ENCODE results near the gene CHDH. TPM values are rescaled to one million over a fixed set of nuclear protein-coding genes. Genes with fewer than 3 reads are reported as not detected.

CHDH gene
- total RNA-seq, 6 experiments from 2014 or later, result not detected

DNA sequence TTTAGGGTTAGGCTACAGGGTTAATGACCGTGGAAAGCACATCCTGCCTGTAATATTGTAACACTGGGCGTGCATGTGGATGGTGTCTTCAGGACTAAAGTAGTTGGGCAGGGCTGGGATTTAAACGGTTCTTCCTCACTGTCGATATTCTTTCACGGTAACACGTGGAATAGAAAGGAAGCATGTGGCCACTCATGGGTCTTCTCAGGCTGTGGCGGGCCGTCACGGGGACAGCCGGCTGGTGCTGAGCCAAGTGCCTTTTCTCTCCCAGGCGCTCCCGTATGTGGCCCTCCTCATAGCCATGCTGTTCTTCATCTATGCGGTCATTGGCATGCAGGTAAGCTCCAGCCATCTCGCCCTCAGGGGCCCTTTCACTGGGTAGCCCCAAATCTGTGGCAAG is 73.7 kb downstream of the CHDH start:
- TF ChIP-seq, protein P1, sequence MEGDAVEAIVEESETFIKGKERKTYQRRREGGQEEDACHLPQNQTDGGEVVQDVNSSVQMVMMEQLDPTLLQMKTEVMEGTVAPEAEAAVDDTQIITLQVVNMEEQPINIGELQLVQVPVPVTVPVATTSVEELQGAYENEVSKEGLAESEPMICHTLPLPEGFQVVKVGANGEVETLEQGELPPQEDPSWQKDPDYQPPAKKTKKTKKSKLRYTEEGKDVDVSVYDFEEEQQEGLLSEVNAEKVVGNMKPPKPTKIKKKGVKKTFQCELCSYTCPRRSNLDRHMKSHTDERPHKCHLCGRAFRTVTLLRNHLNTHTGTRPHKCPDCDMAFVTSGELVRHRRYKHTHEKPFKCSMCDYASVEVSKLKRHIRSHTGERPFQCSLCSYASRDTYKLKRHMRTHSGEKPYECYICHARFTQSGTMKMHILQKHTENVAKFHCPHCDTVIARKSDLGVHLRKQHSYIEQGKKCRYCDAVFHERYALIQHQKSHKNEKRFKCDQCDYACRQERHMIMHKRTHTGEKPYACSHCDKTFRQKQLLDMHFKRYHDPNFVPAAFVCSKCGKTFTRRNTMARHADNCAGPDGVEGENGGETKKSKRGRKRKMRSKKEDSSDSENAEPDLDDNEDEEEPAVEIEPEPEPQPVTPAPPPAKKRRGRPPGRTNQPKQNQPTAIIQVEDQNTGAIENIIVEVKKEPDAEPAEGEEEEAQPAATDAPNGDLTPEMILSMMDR (IDR thresholded peaks at IDR 0.05), result no peak
- H3K9me3 Mint-ChIP-seq, result no peaks in the 10 kb centered on the region
- H3K4me1 Mint-ChIP-seq (ENCODE audit: low read depth), result peaks cover 43% of the 10 kb centered on the region
- H3K27me3 Mint-ChIP-seq (ENCODE audit: insufficient read depth), result peaks cover 17% of the 10 kb centered on the region
- H3K36me3 Mint-ChIP-seq (ENCODE audit: low read depth), result no peaks in the 10 kb centered on the region
- H3K4me3 Mint-ChIP-seq, result peak overlapping the region; percentile 50
- DNase-seq, result no peak
- peak overlapping the region; percentile 69; the same call in 1 of the 2 replicates for H3K27ac Mint-ChIP-seq

DNA sequence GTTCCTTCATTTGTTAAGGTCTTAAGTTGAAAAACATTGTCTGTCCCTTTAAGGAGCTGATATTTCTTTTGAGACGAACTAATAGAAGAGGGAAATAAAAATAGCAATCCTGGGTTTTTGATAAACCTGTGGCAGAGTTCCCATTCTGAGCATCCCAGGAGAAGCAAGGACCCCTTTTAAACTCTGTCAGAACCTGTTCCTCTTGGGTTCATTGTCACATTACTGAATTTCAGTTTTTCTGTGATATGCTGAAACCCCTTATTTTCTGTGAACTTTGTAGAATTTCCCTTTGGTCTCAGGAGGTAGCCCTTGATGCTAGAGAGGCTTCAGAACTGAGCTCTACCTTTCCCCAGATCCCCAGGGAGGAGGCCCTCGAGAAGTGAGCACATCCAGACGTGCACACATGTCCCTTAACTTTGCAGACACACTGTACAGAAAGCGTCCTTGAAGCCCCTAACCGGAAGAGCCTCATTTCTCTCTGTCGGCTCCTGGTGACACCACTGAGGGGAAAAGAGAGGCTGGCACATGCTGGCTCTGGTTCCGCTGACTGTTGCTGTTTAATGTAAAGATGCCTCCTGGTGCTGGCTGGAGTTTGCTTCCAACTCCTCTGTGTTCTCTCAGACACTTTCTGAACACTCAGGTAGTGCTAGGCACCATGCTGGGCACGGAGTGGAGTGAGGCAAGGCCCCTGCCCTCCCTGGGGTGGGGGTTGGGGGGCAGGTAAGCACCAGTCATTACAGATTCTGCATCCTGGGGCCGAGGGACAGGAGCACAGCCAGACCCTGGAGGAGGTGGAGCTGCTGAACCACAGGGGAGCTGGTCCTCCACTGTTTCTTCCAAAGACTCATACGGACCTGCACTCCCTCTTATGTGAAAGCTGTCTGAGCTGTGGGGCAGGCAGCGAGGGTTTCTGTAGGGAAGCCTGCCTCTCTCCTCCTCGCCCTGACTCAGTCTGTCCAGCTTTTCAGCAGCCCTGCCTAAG is 77.5 kb downstream of the CHDH start:
- no peaks in the 10 kb centered on the region for H3K9me3 Mint-ChIP-seq
- no peaks in the 10 kb centered on the region for H3K36me3 Mint-ChIP-seq (ENCODE audit: low read depth)
- H3K27ac Mint-ChIP-seq, result no peak overlapping the region
- H3K4me3 Mint-ChIP-seq, result no peak overlapping the region
- DNase-seq, result no peak
- peaks cover 18% of the 10 kb centered on the region for H3K4me1 Mint-ChIP-seq (ENCODE audit: low read depth)
- peaks cover 29% of the 10 kb centered on the region for H3K27me3 Mint-ChIP-seq (ENCODE audit: insufficient read depth)
- TF ChIP-seq, protein P1 (IDR thresholded peaks at IDR 0.05), result no peak

DNA sequence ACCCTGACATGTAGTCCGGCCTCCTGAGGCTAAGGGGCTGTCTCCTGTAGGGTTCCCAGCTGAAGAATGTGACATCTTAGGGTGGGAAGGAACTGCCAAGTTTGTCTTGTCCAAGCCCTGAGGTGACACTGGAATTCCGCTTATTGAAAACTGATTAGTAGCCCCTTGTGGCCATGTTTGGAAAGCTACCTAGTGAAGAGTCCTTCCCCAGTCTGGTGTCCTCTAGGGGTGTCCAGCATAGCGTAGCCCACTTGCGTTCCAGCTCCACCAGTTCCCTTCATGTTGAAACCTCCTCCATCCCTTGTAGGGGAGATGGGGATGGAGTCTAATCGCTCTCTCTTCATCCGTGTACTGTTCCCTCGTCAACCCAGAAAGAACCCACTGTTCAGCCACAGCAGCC is 79.5 kb downstream of the CHDH start:
- TF ChIP-seq, protein P1 (IDR thresholded peaks at IDR 0.05), result 0 out of 2 replicates have a peak, but pooled peaks have one; percentile 21
- Mint-ChIP-seq H3K9me3 (no peaks in the 10 kb centered on the region), H3K36me3 (ENCODE audit: low read depth) (no peaks in the 10 kb centered on the region), H3K4me3 (no peak overlapping the region), H3K4me1 (ENCODE audit: low read depth) (no peaks in the 10 kb centered on the region), H3K27ac (no peak overlapping the region), H3K27me3 (ENCODE audit: insufficient read depth) (peaks cover 29% of the 10 kb centered on the region)
- DNase-seq, result no peak

DNA sequence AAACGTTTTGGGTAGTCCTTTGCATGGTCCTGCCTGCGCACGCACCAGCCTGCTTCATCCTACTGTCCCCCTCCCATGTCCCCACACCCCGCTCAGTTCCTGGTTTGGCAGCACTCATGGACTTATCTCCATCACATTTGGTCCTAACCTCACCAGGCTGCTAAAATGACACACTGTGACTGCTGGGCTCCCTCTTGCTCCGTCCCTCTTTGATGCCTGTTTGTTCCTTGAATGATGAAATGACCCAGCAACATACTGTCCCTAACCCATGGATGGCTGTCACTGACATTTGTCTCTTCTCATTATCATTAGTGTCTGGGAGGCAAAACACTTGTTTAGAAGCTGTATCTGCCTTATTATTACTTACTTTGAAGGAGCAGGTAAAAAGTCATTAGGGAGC is 80.5 kb downstream of the CHDH start:
- TF ChIP-seq, protein P1 (IDR thresholded peaks at IDR 0.05), result no peak
- Mint-ChIP-seq H3K36me3 (ENCODE audit: low read depth) (no peaks in the 10 kb centered on the region), H3K27ac (no peak overlapping the region), H3K9me3 (no peaks in the 10 kb centered on the region), H3K27me3 (ENCODE audit: insufficient read depth) (peaks cover 29% of the 10 kb centered on the region), H3K4me1 (ENCODE audit: low read depth) (no peaks in the 10 kb centered on the region), H3K4me3 (no peak overlapping the region)
- DNase-seq, result no peak

DNA sequence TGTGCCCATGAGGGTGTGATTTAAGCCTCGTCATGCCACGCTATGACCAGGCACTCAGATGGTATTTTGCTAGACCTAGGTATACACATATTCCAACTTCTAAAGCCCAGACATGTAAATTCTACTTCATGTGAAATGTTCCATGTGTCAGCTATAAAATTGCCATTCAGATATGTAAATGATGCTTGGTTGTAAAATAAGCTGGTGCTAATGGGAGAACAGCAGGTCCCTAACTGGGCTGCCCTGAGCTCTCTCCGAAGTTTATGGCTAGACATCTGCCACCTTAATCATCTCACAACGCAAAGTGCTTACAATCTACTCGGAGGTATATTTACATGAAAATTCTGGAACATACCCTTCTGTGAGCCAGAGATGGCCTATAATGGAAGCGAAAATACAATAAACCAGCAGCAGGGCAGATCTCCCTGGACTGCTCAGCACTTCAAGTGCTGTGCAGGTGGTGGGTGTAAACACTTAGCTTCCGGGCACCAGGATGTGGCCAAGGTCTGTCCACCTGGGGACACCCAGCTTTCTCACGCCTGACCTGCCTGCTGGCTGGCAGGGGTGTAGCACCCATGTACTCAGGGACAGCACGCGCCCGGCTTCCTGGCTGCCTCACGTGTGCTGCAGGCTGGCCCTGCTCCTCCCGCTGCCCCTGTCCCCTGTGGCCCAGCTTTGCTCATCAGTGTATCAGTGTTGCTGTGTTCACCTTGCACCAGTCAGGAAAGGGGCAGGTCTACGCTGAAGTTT is 82.0 kb downstream of the CHDH start:
- no peaks in the 10 kb centered on the region for H3K36me3 Mint-ChIP-seq (ENCODE audit: low read depth)
- peaks cover 22% of the 10 kb centered on the region for H3K27me3 Mint-ChIP-seq (ENCODE audit: insufficient read depth)
- H3K27ac Mint-ChIP-seq, result no peak overlapping the region
- no peaks in the 10 kb centered on the region for H3K9me3 Mint-ChIP-seq
- no peaks in the 10 kb centered on the region for H3K4me1 Mint-ChIP-seq (ENCODE audit: low read depth)
- no peak overlapping the region for H3K4me3 Mint-ChIP-seq
- DNase-seq, result no peak
- TF ChIP-seq, protein P1 (IDR thresholded peaks at IDR 0.05), result no peak

Data from HFFc6 (cell line).